ENCODE measurements around the gene RASL12.
"Not testable (repeated sequence)": the region's sequence is repeated elsewhere in the genome, so short reads cannot be mapped to it uniquely, and the experiment has no call there.

RASL12 gene

DNA sequence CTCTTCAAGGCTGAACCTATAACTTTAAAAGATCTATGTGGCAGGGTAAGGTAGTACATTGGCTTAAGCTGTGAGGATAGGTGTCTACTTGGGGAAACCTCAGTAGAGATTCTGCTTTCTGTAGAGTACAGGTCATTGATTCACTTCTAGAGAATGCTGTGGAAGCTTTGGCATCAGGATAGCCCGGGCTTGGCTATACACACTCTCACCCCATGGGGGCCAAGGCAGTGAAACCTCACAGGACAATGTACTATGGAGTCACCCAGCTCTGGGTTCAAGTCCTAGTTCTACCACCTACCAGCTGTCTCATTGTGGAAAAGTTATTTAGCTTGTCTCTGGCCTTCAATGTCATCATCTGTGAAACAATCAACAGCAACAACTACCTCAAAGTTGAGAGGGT is 47.4 kb downstream of the RASL12 start:
- DNase-seq = no peak

DNA sequence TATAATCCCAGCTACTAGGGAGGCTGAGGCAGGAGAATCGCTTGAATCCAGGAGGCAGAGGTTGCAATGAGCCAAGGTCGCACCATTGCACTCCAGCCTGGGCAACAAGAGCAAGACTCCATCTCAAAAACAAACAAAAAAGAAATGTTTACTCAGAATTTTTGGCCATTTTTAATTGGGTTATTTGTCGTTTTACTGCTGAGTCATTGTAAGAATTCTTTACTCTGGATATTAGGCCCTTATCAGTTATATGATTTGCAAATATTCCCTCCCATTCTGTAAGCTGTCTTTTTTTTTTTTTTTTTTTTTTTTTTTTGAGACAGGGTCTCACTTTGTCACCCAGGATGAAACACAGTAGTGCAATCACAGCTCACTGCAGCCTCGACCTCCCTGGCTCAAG is 56.6 kb downstream of the RASL12 start:
- DNase-seq = not testable (repeated sequence)

DNA sequence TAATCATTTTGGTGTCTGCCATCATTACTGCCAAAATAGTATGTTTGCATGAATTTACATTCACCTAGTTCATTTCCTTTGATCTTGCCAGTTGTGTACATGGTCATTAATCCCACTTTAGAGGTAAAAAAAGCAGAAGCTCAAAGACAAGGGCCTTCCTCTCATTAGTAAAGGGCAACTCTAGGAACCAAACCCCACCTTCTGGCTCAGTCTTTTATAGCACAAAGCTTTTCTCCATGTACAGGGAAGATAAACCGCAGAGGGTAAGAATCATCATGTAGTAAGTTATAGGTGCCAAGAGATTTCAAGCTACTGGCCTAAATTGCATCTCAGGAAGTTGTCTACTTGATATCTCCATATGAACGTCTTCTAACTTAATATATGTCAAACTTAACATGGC is 58.8 kb downstream of the RASL12 start:
- no peak for DNase-seq

DNA sequence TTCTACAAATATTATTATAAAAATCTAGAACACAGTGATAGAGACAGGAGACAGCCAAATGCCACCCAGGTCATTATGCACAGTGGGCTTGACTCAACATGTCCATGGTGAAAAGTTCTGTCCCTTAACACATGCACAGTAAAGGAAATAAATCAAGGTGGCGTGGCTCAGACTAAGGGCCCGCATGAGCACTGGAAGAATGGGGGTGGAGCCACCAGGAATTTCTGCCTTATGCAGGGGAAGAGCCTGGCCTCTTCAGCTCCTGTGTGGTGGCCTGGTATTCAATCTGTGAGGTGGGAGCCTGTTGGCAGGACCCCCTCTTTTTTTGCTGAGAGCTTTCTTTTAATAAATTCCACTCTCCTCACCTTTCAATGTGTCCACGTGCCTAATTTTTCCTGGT is 60.9 kb downstream of the RASL12 start:
- no peak for DNase-seq

DNA sequence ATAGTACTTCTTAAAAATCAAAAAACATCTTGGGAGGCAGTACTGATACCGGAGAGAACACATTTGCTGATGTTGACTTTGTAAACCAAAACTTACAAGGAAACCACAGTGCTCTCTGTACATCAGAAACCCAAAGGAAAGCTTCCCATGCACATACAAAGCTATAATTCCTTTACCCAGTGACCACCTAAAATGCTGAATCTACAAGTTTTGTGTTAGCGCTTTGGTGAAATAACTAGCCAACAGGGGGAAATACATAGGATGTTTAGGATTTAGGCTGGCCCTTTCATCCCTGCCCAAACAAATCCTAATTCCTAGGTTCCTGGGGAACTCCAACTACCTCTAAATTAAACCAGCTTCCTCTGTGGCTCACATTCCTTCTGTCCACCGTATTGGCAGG is 62.8 kb downstream of the RASL12 start:
- no peak for DNase-seq
